ENCODE results near the gene KAZN. TPM values are rescaled to one million over a fixed set of nuclear protein-coding genes. Genes with fewer than 3 reads are reported as not detected.

KAZN gene
- total and polyA plus RNA-seq, 2 donors from 2014 or later, result 17.4 to 60.8 TPM

- Histone ChIP-seq H3K9ac (ENCODE audit: low read length in 3 of 3) (no peak overlapping the region), H3K27me3 (ENCODE audit: control insufficient read depth, insufficient read depth, low read length) (no peaks in the 10 kb centered on the region), H3K4me1 (ENCODE audit: control insufficient read depth in 2 of 3, insufficient read depth in 2 of 3, low read depth in 1 of 3, low read length in 3 of 3) (peaks cover 0 to 7% (median 0%) of the 10 kb centered on the region in 3 donors), H3K9me3 (ENCODE audit: control insufficient read depth in 2 of 3, insufficient read depth in 1 of 3, low read length in 3 of 3) (no peaks in the 10 kb centered on the region), H3K36me3 (ENCODE audit: control insufficient read depth in 2 of 3, insufficient read depth in 3 of 3, low read length in 3 of 3) (no peaks in the 10 kb centered on the region), H3K27ac (ENCODE audit: low read depth in 2 of 2, low read length in 2 of 2) (no peak overlapping the region), H3K4me3 (ENCODE audit: low read length in 3 of 3) (no peak overlapping the region)
- intact Hi-C loops (cut with DNase I), result no loop called here
- peak in 1 of 5 donors; percentile 84 for DNase-seq
- no peak for TF ChIP-seq CTCF (IDR thresholded peaks at IDR 0.05; ENCODE audit: borderline replicate concordance, extremely low read depth, insufficient read depth)
- FAIRE-seq, result no peak
Measured at GRCh38 chr1:14765773-14766172, 167.3 kb downstream of the KAZN start.

DNA sequence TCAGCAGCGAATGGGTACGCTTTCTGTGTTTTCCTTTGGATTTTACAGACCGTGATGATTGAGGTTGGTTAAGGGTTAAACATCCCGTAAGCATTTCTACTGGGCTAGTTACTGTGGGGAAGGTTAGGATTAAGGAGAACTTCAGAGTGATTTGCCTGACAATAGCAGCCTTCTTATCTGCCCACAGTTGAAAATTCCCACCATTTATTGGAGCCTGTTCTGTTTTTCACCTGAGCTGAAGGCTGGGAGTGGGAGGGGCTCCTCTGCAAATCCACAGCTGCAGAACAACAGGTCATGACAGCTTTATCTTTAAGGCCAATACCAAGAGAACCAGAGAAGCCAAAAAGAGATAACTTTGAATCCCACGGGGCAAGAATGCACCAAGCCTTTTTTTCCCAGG lies 168.6 kb downstream of the KAZN start:
- Histone ChIP-seq H3K4me3 (ENCODE audit: low read length in 3 of 3) (no peak overlapping the region), H3K27ac (ENCODE audit: low read depth in 2 of 2, low read length in 2 of 2) (no peak overlapping the region), H3K27me3 (ENCODE audit: control insufficient read depth, insufficient read depth, low read length) (no peaks in the 10 kb centered on the region), H3K4me1 (ENCODE audit: control insufficient read depth in 2 of 3, insufficient read depth in 2 of 3, low read depth in 1 of 3, low read length in 3 of 3) (peaks cover 0 to 7% (median 0%) of the 10 kb centered on the region in 3 donors), H3K9ac (ENCODE audit: low read length in 3 of 3) (no peak overlapping the region), H3K36me3 (ENCODE audit: control insufficient read depth in 2 of 3, insufficient read depth in 3 of 3, low read length in 3 of 3) (no peaks in the 10 kb centered on the region), H3K9me3 (ENCODE audit: control insufficient read depth in 2 of 3, insufficient read depth in 1 of 3, low read length in 3 of 3) (no peaks in the 10 kb centered on the region)
- no peak for TF ChIP-seq CTCF (IDR thresholded peaks at IDR 0.05; ENCODE audit: borderline replicate concordance, extremely low read depth, insufficient read depth)
- FAIRE-seq (no peak), DNase-seq (no peak)
- intact Hi-C loops (cut with DNase I), result no loop called here

DNA sequence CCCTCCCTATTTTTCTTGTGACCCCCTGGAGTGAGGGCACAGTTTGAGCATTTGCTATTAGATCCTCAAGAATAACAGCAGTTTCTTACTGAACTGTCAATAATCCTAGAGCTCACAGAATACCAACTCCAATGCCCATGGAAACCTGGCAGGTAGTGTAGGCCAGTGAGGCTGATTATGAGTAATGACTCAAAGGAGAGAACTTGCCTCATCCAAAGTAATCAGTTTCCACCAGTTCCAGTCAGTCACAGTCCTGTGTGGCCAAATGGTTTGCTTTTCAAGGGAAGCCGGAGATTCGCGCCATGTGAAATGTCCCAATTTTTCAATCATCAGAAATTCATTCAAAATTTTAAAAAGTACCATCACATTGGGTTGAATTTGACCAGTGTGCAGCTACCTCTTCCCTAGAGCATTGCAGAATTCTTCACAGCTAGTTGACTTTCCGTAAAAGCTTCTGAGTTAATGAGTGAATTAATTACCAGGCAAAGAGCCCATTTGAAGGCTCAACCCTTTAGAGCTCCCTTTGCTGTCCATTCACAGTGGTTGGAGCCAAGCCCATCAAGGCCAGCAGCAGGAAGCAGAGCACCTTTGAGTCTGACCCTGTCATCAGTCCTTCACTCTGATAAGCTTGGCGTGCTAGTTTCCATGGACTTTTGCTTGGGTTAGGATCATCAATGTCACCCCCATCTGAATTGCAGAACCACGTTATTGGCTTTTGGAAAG lies 170.3 kb downstream of the KAZN start:
- no peak for TF ChIP-seq CTCF (IDR thresholded peaks at IDR 0.05; ENCODE audit: borderline replicate concordance, extremely low read depth, insufficient read depth)
- H3K36me3 ChIP-seq (ENCODE audit: control insufficient read depth in 2 of 3, insufficient read depth in 3 of 3, low read length in 3 of 3), result no peaks in the 10 kb centered on the region
- no peak overlapping the region for H3K9ac ChIP-seq (ENCODE audit: low read length in 3 of 3)
- H3K27ac ChIP-seq (ENCODE audit: low read depth in 2 of 2, low read length in 2 of 2), result no peak overlapping the region
- no peak overlapping the region for H3K4me3 ChIP-seq (ENCODE audit: low read length in 3 of 3)
- DNase-seq (peak in 1 of 5 donors; percentile 44), FAIRE-seq (peak; percentile 39)
- intact Hi-C loops (cut with DNase I), result no loop called here
- no peaks in the 10 kb centered on the region for H3K9me3 ChIP-seq (ENCODE audit: control insufficient read depth in 2 of 3, insufficient read depth in 1 of 3, low read length in 3 of 3)
- H3K4me1 ChIP-seq (ENCODE audit: control insufficient read depth in 2 of 3, insufficient read depth in 2 of 3, low read depth in 1 of 3, low read length in 3 of 3), result peaks cover 0 to 7% (median 0%) of the 10 kb centered on the region in 3 donors
- no peaks in the 10 kb centered on the region for H3K27me3 ChIP-seq (ENCODE audit: control insufficient read depth, insufficient read depth, low read length)

Measured in kidney (tissue), 14 donors.